Spleen (tissue), 11 donors: Measurements from ENCODE around the gene C9orf153. TPM values are rescaled to one million over a fixed set of nuclear protein-coding genes. Genes with fewer than 3 reads are reported as not detected.

ENCODE experiments used
- polyA plus RNA-seq, 3 donors: library from polyadenylated mRNA; stranded (reverse); fragments of 200-250 nt; gene quantifications; one replicate each; pipeline ENCODE4 v1.2.1, GENCODE V29; 2013
- small RNA-seq, 4 donors: library from RNA; depleted of rRNA; stranded (forward); fragments of <200 nt; gene quantifications; one replicate each; pipeline ENCODE3, GENCODE V24; 2016
- total RNA-seq, 7 donors: library from RNA; depleted of rRNA in 3 of 7; stranded (reverse); fragments of >200 nt in 3 of 7; fragmentation: NEBNext Ultra II Directional in 4 of 7; extraction: Animal tissue kit (Norgen Biotek cat#: 25700) in 4 of 7; gene quantifications; one replicate each; pipeline versions ENCODE4 v1.1.0 to v1.2.1, GENCODE V29; 2016 to 2021
- donor health status: healthy with polysubstance abuse.
- donor health status: DM: no; HTN: no; CAD: no; lungs with moderate emphysema.
- donor health status: DM: no; HTN: no; CAD: no.
- donor health status: Bipolar disorder and iron deficiency.
- donor health status: healthy.
- donor health status: DM: no; HTN: no; CAD: no.
- donor health status: DM: yes; HTN: yes; CAD: no.

Gene C9orf153
- total and polyA plus RNA-seq, 10 donors: 0.13 to 1.9 (median 0.43) TPM

Small RNA genes lying within 50 kb of the gene (small RNA-seq; reads per million reads assigned to genes)
- gene AL137849.1: 0 reads per million in 4 donors
- 0 reads per million in 4 donors for gene RN7SKP264

Other genes starting within 250 kb of the C9orf153 start
- 10 to 100 TPM; 44.5 to 76.3 (median 53.9) TPM for gene GOLM1, start 160.1 kb downstream of the C9orf153 start, total RNA-seq
- 10 to 100 TPM in 1 of 3 donors, 1 to 10 TPM in 2; 4.8 to 17.9 (median 6.7) TPM for gene GOLM1, start 160.1 kb downstream of the C9orf153 start, polyA plus RNA-seq
- gene ISCA1, start 22.9 kb upstream of the C9orf153 start, total RNA-seq: 10 to 100 TPM; 19.1 to 35.5 (median 28.9) TPM
- gene ISCA1, start 22.9 kb upstream of the C9orf153 start, polyA plus RNA-seq: 10 to 100 TPM; 15.3 to 27.1 (median 20.8) TPM
- 100 to 1,000 TPM in 2 of 7 donors, 10 to 100 TPM in 5; 52.6 to 119 (median 63.0) TPM for gene TUT7, start 94.8 kb upstream of the C9orf153 start, total RNA-seq
- gene TUT7, start 94.8 kb upstream of the C9orf153 start, polyA plus RNA-seq: 10 to 100 TPM; 17.9 to 20.8 (median 20.1) TPM